B cell (primary cell): Measurements from ENCODE around the gene UBE2O. TPM values are rescaled to one million over a fixed set of nuclear protein-coding genes. Genes with fewer than 3 reads are reported as not detected.
A peak's percentile ranks its signal among the peaks of the same experiment; 100 is the strongest.

Source experiments
- ATAC-seq: fragments of 200-7000 bp; cut with Tn5 transposase; one replicate; pipeline ENCODE4 v1.10.0; 2021; ENCODE audit warnings: low read depth, mild to moderate bottlenecking, moderate number of reproducible peaks, moderate library complexity
- CTCF ChIA-PET: fragments of 350-600 bp; sonication (Branson Sonifier 250); formaldehyde crosslinking; loops from one replicate; lab custom pipeline; 2021; ENCODE audit warnings: antibody characterized with exemption, inconsistent platforms; lab: Charles Lee
- POLR2A ChIA-PET: fragments of 350-600 bp; sonication (Branson Sonifier 250); formaldehyde crosslinking; loops from one replicate; lab custom pipeline; 2021; ENCODE audit warnings: antibody characterized with exemption; lab: Charles Lee
- DNase-seq: peaks from one replicate; pipeline ENCODE4 v3.0.0; 2013
- H2AFZ ChIP-seq: 2 replicates; pipeline ENCODE4 v1.6.1; 2012; ENCODE audit warnings: mild to moderate bottlenecking, low read depth, low read length; ENCODE audit not compliant: insufficient read depth, poor library complexity, severe bottlenecking
- H3K27ac ChIP-seq, 2 donors: 1 replicate in 1 of 2; 2 replicates in 1 of 2; pipeline ENCODE4 v1.5.1; 2012 to 2013; ENCODE audit warnings: low read length in 2 of 2, mild to moderate bottlenecking in 2 of 2, moderate library complexity in 1 of 2
- H3K27me3 ChIP-seq, 4 experiments: fragments of 200-600 bp in 1 of 4; sonication (generic) in 1 of 4; replicated peaks in 1 of 4; 1 replicate in 2 of 4; 2 replicates in 2 of 4; pipeline versions ENCODE4 v1.6.1 to v1.7.0; 2013 to 2016; ENCODE audit warnings: low read length in 3 of 4, mild to moderate bottlenecking in 2 of 4, mixed read lengths in 1 of 4, moderate library complexity in 1 of 4; ENCODE audit not compliant: insufficient read depth in 4 of 4, control insufficient read depth in 3 of 4; ENCODE audit errors: control extremely low read depth in 1 of 4
- H3K36me3 ChIP-seq, 2 experiments: replicated peaks in 1 of 2; 1 replicate in 1 of 2; 2 replicates in 1 of 2; pipeline versions ENCODE4 v1.6.1 to v1.7.1; 2013; ENCODE audit warnings: low read length in 1 of 2; ENCODE audit not compliant: insufficient read depth in 2 of 2, control insufficient read depth in 1 of 2; ENCODE audit errors: control extremely low read depth in 1 of 2, extremely low read depth in 1 of 2
- H3K4me1 ChIP-seq, 2 donors: fragments of 200-600 bp in 1 of 2; sonication (generic) in 1 of 2; 1 replicate in 1 of 2; 2 replicates in 1 of 2; pipeline versions ENCODE4 v1.5.1 to v1.6.1; 2013 to 2017; ENCODE audit warnings: low read length in 2 of 2; ENCODE audit not compliant: control insufficient read depth in 2 of 2, insufficient read depth in 2 of 2
- H3K4me2 ChIP-seq: replicated peaks from 2 replicates; pipeline ENCODE3; 2012; ENCODE audit warnings: mild to moderate bottlenecking, low read depth, low read length; ENCODE audit not compliant: poor library complexity, severe bottlenecking
- H3K4me3 ChIP-seq, 5 experiments: fragments of 200-600 bp in 1 of 5; sonication (generic) in 1 of 5; 1 replicate in 3 of 5; 2 replicates in 2 of 5; pipeline versions ENCODE4 v1.5.1 to v1.7.0; 2011 to 2016; ENCODE audit warnings: low read length in 4 of 5, mild to moderate bottlenecking in 4 of 5, low read depth in 2 of 5, control low read depth in 1 of 5, moderate library complexity in 1 of 5; ENCODE audit not compliant: insufficient read depth in 1 of 5; ENCODE audit errors: control extremely low read depth in 1 of 5, extremely low read depth in 1 of 5
- H3K79me2 ChIP-seq: fragments of 200-600 bp; sonication (generic); one replicate; pipeline ENCODE4 v1.6.0; 2016; ENCODE audit warnings: low read length; ENCODE audit not compliant: control insufficient read depth, insufficient read depth
- H3K9ac ChIP-seq: fragments of 200-600 bp; sonication (generic); 2 replicates; pipeline ENCODE4 v1.6.1; 2017; ENCODE audit warnings: mild to moderate bottlenecking, low read length, moderate library complexity
- H3K9me3 ChIP-seq, 3 donors: one replicate each; pipeline versions ENCODE4 v1.6.1 to v1.7.1; 2013; ENCODE audit warnings: low read length in 2 of 3; ENCODE audit not compliant: control insufficient read depth in 2 of 3, insufficient read depth in 1 of 3; ENCODE audit errors: control extremely low read depth in 1 of 3
- H4K20me1 ChIP-seq: 2 replicates; pipeline ENCODE4 v1.6.0; 2012; ENCODE audit warnings: mild to moderate bottlenecking, low read length; ENCODE audit not compliant: insufficient read depth, control insufficient read depth, poor library complexity, severe bottlenecking
- H3K27ac Mint-ChIP-seq: one replicate; pipeline ENCODE4 v1.8.0; 2021; ENCODE audit warnings: mixed read lengths
- H3K27me3 Mint-ChIP-seq: one replicate; pipeline ENCODE4 v1.8.0; 2021; ENCODE audit warnings: mixed read lengths
- H3K4me1 Mint-ChIP-seq: one replicate; pipeline ENCODE4 v1.8.0; 2021; ENCODE audit warnings: mixed read lengths
- H3K4me3 Mint-ChIP-seq: one replicate; pipeline ENCODE4 v1.8.0; 2021; ENCODE audit warnings: mixed read lengths
- H3K9me3 Mint-ChIP-seq: one replicate; pipeline ENCODE4 v1.8.0; 2022; ENCODE audit warnings: mixed read lengths; ENCODE audit not compliant: insufficient read depth
- CTCF ChIP-seq: fragments of 200-600 bp; IDR thresholded peaks from one replicate; pipeline ENCODE4 v1.8.0; 2022; ENCODE audit warnings: antibody characterized with exemption, mild to moderate bottlenecking
- EZH2 ChIP-seq: IDR thresholded peaks from 2 replicates; pipeline ENCODE4 v1.6.1; 2012; ENCODE audit warnings: borderline replicate concordance, low read depth, mild to moderate bottlenecking, moderate library complexity, low read length; ENCODE audit not compliant: insufficient read depth, poor library complexity, severe bottlenecking
- WGBS: methylation state at CpG from one replicate; pipeline ENCODE4 v1.1.5; 2013; ENCODE audit warnings: missing lambda C conversion rate; ENCODE audit not compliant: insufficient coverage; 5-methylcytosine and 5-hydroxymethylcytosine counted together
- intact Hi-C: fragments of 100-400 bp; cut with micrococcal nuclease; formaldehyde crosslinking; loops from one replicate; pipeline ENCODE4 v1.10.0; 2022
- polyA plus RNA-seq: library from polyadenylated mRNA; depleted of rRNA; stranded (reverse); fragments of >200 nt; gene quantifications from 2 replicates; pipeline ENCODE4 v1.2.3, GENCODE V29; 2012
- total RNA-seq, 2 donors: library from RNA; stranded (reverse); fragments of 120-200 nt in 1 of 2; gene quantifications; 1 replicate in 1 of 2; 2 replicates in 1 of 2; pipeline versions ENCODE4 v1.2.3 to v1.2.4, GENCODE V29; 2013 to 2022

UBE2O gene
- total and polyA plus RNA-seq, 2 donors (not counting 1 experiment from before 2014, with no cell fraction given) = 41.3 to 54.0 TPM

DNA sequence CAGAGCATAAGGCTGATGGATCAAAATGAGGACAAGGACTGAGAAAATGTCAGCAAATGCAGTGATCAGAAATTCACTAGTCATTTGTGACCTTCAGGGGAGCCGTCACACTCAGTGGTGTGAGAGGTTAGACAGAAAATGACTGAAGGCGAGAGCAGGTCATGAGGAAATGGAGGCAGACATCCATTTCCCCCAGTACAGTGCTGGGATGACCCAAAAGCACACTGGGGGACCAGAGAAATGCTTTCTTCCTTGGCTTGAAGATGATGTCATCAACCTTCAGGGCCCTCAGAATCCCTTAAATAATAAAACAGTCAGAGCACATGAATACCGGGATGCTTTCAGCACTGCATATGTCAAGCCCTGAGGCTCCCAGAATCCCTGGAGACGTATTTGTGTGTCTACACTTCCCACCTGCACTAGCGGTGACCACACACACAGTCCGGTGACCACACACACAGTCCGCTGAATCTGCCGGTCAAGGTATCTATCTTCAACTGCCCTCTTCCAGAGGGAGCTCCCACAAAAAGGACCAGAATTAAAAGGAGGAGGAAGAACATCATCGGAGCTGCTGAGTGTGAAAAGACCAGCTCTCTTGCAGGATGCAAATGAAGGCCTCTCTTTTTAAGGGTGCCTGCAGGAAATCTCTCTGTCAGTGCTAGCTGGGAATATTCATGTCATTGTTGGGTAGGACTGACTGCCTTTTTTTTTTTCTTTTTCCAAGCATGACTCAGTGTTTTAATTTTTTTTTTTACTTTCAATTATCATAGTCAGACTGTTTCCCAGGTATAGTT is 8.2 kb downstream of the UBE2O start:
- intact Hi-C loops = no loop called here
- H2AFZ ChIP-seq = peak overlapping the region; percentile 16
- CTCF ChIA-PET = interaction anchor here (0.6 to 3.2 kb wide), 8 partner anchors 9 to 1135 kb away, joined by 3 to 19 read pairs (median 4); no protein-coding TSS in a partner anchor
- H3K9me3 ChIP-seq = no peaks in the 10 kb centered on the region
- peak overlapping the region; percentile 66 for H3K4me3 Mint-ChIP-seq
- WGBS = 48% methylated on average over 4 of the region's 9 CpGs
- ATAC-seq = no peak
- peaks cover 66 to 73% of the 10 kb centered on the region in 2 donors for H3K4me1 ChIP-seq
- H3K79me2 ChIP-seq = peaks cover 100% of the 10 kb centered on the region
- no peaks in the 10 kb centered on the region for H3K27me3 ChIP-seq
- no peak overlapping the region for H3K4me3 ChIP-seq
- TF ChIP-seq CTCF (no peak), EZH2 (no peak)
- no peak for DNase-seq
- peaks cover 97% of the 10 kb centered on the region for H4K20me1 ChIP-seq
- POLR2A ChIA-PET = interaction anchor here (0.5 kb wide), 1 partner anchor 214 kb away, joined by 9 read pairs; no protein-coding TSS in a partner anchor
- H3K27me3 Mint-ChIP-seq = no peaks in the 10 kb centered on the region
- H3K27ac ChIP-seq = no peak overlapping the region
- H3K9ac ChIP-seq = no peak overlapping the region
- no peaks in the 10 kb centered on the region for H3K9me3 Mint-ChIP-seq
- H3K4me1 Mint-ChIP-seq = peaks cover 88% of the 10 kb centered on the region
- H3K36me3 ChIP-seq = peaks cover 0 to 7% of the 10 kb centered on the region in 2 experiments
- peak overlapping the region; percentile 12 for H3K27ac Mint-ChIP-seq
- H3K4me2 ChIP-seq = peak overlapping the region; percentile 42
